ENCODE results near the gene PRR36. TPM values are rescaled to one million over a fixed set of nuclear protein-coding genes. Genes with fewer than 3 reads are reported as not detected.
"Not testable (repeated sequence)": the region's sequence is repeated elsewhere in the genome, so short reads cannot be mapped to it uniquely, and the experiment has no call there.

PRR36 gene
- total RNA-seq, 2 experiments from 2014 or later = 0.06 to 0.17 TPM

DNA sequence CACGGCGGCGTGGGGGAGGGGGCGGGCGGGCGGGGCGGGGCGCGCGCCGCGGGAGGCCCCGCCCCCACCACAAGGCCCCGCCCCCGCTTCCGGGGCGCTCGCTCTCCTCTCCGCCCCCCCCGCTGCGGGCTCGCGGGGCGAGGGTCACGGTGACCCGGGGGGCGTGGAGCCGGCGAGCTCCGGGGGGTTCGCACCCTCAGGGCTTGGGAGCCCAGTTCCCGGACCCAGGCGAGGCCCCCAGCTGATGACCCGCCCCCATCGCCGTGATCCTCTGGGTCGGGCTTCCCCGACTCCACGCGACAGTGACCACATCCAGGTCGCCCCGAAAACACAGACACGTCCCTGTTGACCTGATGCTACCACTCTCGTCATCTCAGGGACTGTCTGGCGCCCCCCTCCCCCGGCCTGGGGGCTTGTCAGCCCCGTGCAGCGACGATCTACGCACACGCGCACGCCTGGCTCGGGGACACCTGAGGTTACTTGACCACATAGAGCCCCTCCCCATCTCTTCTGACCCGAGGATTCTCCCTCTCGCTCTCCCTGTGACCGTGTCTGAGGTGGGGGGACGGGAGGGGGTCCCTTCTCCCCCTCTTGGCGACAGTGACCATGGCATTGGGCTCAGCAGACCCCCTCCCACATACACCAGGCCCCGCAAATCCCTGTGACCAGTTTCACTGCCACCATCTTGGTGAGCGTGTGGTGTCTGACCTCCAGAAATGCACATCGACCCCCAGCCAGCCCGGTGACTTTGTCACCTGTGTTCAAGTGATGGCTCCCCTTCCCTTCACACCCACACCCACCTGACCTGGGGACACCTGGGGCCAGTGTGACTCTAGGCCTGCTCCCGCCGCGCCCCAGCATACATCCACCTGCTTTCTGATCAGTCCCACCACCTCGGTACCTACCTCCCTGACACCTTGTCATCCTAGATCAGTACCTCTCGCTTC lies 30.2 kb upstream of the PRR36 start:
- POLR2A ChIA-PET = interaction anchor here (1.5 kb wide), 1 partner anchor 16 kb away, joined by 11 read pairs; the partner anchor contains the start of gene SNAPC2
- CTCF ChIA-PET = interaction anchor here (0.7 to 1.5 kb wide), 7 partner anchors 13 to 224 kb away, joined by 3 to 24 read pairs (median 4); partner anchors contain the start of genes SNAPC2, TIMM44 and TRAPPC5

DNA sequence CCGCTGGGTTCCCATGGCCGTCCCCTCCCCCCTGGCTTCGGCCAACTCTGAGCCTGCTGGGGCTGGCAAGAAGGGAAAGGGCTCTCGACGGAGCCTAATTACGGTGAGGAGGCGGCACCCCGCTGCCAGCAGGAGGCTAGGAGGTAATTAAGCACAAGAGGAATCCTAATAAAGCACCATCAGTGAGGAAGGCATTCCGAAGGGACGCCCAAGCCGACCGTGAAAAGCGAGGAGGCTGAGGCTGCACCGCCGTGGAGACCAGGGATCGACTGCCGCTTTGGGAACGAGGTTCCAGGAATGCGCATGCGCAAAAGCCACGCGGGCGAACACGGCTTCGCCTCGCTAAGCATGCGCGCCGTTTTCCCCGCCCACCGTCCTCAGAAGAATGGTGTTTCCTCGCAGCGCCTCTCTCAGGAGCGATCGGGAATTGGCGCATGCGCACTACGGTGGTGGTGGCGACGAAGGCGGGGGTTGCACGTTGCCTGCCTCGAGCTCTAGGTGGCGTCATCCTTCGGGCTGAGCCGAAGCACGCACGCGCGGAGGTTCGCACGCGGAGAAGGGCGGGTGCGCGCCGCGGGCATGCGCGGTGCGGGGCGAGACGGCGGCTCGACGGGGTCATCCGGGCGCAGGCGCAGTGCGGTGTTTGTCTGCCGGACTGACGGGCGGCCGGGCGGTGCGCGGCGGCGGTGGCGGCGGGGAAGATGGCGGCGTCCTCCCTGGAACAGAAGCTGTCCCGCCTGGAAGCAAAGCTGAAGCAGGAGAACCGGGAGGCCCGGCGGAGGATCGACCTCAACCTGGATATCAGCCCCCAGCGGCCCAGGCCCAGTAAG lies 29.3 kb upstream of the PRR36 start, which contains the start of gene MAP2K7:
Gene MAP2K7 (plus strand): TSS at position 634 of the 830 bp plus-strand sequence. CDS start 68 bp downstream, at position 702.
- CTCF ChIA-PET = interaction anchor here (0.7 to 1.5 kb wide), 8 partner anchors 9 to 223 kb away, joined by 3 to 24 read pairs (median 4); partner anchors contain the start of genes SNAPC2, TIMM44 and TRAPPC5
- POLR2A ChIA-PET = interaction anchor here (0.5 to 1.5 kb wide), 3 partner anchors 17 to 1597 kb away, joined by 3 to 11 read pairs (median 3); partner anchors contain the start of gene SNAPC2

DNA sequence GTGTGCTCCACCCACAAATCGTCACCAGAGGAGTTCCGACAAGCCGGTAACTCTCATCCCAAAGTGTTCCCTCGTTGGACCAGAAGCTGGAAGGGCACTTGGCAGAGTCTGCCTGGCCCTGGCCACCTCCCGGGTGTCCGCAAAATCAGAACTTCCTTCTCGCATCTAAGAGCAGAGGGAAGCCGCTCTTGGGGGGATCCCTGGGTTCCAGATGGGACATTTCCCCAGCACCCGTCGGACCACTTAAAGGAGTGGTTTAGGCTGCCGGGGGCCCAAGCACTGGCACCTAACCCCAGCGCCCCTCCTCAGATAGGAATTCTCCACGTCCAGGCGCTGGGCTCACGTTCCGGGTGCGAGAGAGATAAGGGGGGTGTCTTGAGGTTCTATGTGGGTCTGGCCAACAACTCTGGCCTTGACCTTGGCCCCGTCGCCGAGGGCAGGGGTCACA lies 28.6 kb upstream of the PRR36 start:
- ChIA-PET CTCF (interaction anchor here (1.0 to 1.6 kb wide), 6 partner anchors 9 to 222 kb away, joined by 3 to 24 read pairs (median 5); partner anchors contain the start of genes SNAPC2, TIMM44 and TRAPPC5), POLR2A (interaction anchor here (0.5 to 1.5 kb wide), 2 partner anchors 18 to 1598 kb away, joined by 3 to 11 read pairs; partner anchors contain the start of gene SNAPC2)

DNA sequence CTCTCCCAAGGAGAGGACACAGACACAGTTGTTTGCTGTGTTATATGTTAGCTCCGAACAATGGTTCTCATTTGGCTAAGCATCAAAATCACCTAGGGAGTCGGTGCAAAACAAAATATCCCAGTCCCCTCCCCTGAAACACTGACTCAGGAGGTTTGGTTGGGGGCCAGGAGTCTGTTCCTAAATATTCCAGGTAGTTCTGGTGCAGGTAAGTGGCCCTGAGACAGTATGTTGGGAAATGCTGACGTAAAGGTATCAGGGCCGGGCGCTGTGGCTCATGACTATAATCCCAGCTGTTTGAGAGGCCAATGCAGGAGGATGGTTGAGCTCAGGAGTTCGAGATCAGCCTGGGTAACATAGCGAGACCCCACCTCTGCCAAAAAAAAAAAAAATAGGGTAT lies 27.1 kb upstream of the PRR36 start:
- CTCF ChIA-PET = interaction anchor here (1.3 to 1.6 kb wide), 2 partner anchors 32 to 43 kb away, joined by 5 to 6 read pairs; no protein-coding TSS in a partner anchor
- POLR2A ChIA-PET = no interaction called here

DNA sequence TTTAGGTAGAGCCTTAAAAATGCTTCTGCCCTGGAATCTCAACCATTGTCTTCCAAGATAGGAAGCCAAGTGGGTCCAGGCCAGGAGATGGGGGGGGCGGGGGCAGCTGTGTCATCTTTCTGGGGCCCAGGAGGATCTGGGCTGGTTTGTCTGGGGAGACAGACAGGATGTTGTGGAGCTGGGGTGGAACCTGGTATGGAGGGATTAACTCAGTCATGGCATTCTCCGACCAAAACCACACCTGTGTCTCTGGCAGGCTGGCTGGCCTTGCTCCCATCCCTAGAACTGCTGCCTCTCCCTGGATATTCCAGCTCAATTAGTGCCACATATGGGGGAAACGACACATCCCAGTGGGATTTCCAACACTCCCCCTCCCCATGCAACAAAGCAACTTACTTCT lies 26.7 kb upstream of the PRR36 start:
- ChIA-PET POLR2A (no interaction called here), CTCF (interaction anchor here (1.3 to 1.6 kb wide), 2 partner anchors 32 to 44 kb away, joined by 5 to 6 read pairs; no protein-coding TSS in a partner anchor)

DNA sequence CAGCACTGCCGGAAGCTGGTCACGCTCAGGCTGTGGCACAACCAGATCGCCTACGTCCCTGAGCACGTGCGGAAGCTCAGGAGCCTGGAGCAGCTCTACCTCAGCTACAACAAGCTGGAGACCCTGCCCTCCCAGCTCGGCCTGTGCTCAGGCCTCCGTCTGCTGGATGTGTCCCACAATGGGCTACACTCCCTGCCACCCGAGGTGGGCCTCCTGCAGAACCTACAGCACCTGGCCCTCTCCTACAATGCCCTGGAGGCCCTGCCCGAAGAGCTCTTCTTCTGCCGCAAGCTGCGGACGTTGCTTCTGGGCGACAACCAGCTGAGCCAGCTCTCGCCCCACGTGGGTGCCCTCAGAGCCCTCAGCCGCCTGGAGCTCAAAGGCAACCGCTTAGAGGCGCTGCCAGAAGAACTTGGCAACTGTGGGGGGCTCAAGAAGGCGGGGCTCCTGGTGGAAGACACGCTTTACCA lies 26.2 kb upstream of the PRR36 start:
- POLR2A ChIA-PET = interaction anchor here (0.5 kb wide), 1 partner anchor 294 kb away, joined by 3 read pairs; no protein-coding TSS in a partner anchor
- CTCF ChIA-PET = interaction anchor here (1.3 kb wide), 1 partner anchor 31 kb away, joined by 5 read pairs; no protein-coding TSS in a partner anchor

DNA sequence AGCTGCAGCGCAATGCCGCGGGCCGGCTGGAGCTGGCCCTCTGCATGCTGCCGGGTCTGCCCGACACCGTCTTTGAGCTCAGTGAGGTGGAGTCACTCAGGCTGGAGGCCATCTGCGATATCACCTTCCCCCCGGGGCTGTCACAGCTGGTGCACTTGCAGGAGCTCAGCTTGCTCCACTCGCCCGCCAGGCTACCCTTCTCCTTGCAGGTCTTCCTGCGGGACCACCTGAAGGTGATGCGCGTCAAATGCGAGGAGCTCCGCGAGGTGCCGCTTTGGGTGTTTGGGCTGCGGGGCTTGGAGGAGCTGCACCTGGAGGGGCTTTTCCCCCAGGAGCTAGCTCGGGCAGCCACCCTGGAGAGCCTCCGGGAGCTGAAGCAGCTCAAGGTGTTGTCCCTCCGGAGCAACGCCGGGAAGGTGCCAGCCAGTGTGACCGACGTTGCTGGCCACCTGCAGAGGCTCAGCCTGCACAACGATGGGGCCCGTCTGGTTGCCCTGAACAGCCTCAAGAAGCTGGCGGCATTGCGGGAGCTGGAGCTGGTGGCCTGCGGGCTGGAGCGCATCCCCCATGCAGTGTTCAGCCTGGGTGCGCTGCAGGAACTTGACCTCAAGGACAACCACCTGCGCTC lies 25.7 kb upstream of the PRR36 start:
- ChIA-PET POLR2A (interaction anchor here (0.5 kb wide), 1 partner anchor 295 kb away, joined by 3 read pairs; no protein-coding TSS in a partner anchor), CTCF (interaction anchor here (1.3 kb wide), 1 partner anchor 31 kb away, joined by 5 read pairs; no protein-coding TSS in a partner anchor)

DNA sequence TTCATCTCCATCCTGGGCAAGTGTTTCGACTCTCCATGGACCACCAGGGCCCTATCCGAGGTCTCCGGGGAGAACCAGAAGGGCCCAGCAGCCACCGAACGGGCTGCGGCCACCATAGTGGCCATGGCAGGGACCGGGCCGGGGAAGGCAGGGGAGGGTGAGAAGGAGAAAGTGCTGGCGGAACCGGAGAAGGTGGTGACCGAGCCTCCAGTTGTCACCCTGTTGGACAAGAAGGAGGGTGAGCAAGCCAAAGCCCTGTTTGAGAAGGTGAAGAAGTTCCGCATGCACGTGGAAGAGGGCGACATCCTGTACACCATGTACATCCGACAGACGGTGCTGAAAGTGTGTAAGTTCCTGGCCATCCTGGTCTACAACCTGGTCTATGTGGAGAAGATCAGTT lies 24.8 kb upstream of the PRR36 start:
- CTCF ChIA-PET = interaction anchor here (0.9 kb wide), 1 partner anchor 99 kb away, joined by 4 read pairs; no protein-coding TSS in a partner anchor
- POLR2A ChIA-PET = no interaction called here

DNA sequence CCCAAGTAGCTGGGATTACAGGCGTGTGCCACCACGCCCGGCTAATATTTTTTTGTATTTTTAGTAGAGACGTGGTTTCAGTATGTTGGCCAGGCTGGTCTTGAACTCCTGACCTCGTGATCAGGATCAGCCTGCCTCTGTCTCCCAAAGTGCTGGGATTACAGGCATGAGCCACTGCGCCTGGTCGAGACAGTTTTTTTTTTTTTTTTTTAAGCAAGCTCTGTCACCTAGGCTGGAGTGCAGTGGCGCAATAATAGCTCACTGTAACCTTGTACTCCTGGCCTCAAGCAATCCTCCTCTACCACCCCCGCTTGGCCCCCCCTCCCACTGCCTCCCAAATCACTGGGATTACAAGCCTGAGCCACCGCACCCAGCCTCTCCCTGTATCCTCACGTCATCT lies 23.1 kb upstream of the PRR36 start:
- CTCF ChIA-PET = no interaction called here
- POLR2A ChIA-PET = interaction anchor here (0.6 kb wide), 1 partner anchor 66 kb away, joined by 5 read pairs; no protein-coding TSS in a partner anchor

DNA sequence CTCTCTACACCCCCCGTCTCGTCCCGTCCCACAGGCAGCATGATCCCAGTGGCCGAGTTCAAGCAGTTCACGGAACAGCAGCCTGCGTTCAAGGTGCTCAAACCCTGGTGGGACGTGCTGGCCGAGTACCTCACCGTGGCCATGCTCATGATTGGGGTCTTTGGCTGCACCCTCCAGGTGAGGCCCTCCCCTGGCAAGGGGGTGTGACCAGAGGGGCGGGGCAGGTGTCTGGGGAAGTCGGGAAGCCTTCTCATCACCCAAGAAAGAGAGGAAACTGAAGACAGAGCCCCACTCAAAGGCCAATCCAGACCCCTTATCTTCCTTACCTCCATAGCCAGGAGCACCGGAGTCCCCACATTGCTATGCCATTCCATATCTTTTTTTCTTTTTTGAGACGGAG lies 21.4 kb upstream of the PRR36 start:
- POLR2A ChIA-PET = no interaction called here
- CTCF ChIA-PET = no interaction called here

DNA sequence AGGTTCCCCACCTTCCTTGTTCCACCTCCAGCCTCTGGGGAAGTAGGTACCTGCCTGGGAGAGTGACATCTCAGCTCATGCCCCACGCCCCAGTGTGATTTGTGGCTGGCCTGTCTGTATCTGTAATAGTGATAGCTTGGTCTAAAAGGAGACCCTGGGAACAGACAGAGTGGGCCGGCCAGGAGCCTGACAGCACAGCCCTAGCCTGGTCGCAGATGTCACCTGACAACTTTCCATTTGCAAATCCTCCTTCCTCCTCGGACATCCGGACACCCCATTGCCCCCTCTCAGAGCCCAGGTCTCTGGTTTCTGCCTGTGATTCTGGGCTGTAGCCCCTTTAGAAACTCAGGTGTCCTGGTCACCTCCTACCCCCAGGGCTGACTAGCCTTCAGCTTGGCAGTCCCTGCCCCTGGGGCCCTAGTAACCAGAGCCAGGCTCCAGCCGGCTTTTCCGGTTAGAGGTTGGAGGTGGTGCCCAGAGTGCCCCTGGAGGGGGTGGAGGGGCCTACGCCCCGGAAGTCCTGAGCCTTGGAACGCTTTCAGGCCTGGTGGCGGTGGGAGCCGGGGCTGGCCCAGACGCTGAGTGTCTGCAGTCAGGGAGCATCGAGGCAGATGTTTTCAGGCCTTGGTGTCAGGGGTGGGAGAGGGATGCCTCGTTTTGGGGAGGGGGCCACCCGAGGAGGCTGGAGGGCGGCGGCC lies 20.6 kb upstream of the PRR36 start:
- POLR2A ChIA-PET = no interaction called here
- CTCF ChIA-PET = no interaction called here

DNA sequence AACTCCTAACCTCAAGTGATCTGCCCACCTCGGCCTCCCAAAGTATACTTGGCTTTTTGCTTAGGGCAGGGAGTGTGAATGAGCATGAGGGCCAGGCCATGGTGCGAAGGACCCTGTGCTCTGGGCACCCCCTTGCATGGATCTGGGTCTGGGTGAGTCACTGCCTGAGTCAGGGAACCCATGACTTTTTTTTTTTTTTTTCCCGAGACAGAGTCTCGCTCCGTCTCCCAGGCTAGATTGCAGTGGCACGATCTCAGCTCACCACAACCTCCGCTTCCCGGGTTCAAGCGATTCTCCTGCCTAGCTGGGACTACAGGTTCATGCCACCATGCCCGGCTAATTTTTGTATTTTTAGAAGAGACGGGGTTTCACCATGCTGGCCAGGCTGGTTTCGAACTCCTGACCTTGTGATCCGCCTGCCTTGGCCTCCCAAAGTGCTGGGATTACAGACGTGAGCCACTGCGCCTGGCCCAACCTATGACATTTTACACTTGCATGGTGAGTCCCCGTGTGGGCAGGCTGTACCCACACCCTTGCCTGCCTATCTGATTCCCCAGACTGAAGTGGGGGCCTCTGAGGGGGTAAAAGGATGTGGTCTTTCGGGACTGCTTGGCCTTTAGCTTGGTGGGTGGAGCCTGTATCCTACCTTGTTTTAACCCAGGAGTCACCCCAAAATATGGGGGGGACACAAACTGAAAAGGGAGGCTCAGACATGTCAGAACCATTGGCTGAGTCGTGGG lies 19.3 kb upstream of the PRR36 start:
- CTCF ChIA-PET = not testable (repeated sequence)

DNA sequence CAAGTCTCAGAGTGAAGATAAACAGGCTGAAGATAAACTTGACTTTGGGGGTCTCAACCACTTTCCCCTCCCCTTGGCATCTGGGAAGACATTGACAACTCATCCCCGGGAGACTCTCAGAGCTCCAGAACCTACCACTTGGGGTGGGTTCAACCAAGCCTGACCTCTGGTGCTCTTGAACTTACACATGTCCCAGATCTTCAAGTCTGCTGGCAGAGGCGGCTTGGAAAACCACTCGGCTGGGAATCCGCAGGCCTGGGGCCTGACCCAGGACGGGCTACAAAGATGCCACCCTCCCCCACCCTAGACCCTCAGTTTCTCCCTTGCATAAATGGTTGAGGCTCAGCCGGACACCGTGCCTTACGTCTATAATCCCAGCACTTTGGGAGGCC lies 14.6 kb upstream of the PRR36 start:
- POLR2A ChIA-PET = no interaction called here
- CTCF ChIA-PET = no interaction called here

More for the DNA sequence above, 19.3 kb upstream of the PRR36 start:
- POLR2A ChIA-PET = not testable (repeated sequence)

DNA sequence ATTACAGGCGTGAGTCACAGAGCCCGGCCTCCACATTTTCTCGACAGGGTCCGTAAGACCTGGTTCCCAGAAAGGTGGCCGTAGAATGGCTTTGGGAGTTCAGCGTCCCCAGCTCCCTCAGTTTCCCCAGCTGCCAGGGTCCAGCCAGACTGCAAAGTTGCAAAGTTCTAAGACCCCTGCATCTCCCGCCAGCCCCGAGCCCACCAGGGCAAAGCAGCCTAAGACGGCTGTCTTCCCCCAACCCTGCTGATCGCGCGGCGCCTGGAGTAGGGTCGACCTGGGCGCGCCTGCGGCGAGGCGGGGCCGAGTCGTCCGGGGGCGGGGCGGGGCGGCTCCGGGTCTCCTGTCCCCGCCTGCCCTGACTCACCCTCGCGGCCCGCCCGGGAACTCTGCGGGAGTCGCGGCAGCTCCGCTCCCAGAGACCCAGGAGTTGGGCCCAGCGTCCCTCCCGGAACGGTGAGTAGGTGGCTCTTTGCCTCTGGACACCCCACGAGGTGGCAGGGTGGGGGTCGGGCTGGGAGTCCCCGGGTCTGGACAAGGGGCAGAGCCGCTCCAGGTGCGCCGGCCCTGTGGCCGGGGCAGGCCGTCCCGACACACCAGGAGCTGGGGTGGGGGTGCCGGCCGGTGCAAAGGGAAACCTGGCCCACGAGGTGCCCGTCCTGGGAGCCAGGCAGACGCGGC lies 14.1 kb upstream of the PRR36 start, which contains the start of gene LRRC8E:
Gene LRRC8E (plus strand): TSS at position 366 of the 681 bp plus-strand sequence. CDS start 7,094 bp downstream, outside the sequence.
- ChIA-PET POLR2A (no interaction called here), CTCF (interaction anchor here (0.9 kb wide), 1 partner anchor 19 kb away, joined by 3 read pairs; no protein-coding TSS in a partner anchor)

DNA sequence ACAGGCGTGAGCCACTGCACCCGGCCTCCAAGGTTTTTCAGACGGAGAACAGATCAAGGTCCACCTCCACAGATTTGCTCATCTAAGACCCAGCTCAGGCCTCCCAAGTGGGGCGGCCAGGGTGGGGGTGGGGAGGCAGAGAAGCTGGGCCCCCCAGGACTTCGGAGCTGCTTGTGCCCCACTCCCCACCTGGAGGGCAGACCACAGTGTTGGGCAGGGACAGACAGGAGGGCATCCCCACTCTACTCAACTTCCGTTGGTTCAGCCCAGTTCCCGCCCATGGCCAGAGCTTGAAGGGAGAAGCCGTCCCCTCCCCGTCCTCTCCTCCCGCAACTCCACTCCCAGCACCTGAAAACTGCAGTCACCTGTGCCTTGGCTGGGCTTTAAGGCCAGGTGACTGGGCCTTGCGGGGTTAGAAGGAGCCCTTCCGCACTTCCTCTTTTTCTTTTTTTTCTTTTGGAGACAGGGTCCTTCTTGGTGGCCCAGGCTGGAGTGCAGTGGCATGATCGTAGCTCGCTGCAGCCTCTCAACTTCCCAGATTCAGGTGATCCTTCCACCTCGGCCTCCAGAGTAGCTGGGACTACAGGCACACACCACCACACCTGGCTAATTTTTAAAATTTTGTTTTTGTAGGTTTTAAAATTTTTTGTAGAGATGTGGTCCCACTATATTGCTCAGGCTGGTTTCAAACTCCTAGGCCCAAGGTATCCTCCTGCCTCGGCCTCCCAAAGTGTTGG lies 13.4 kb upstream of the PRR36 start:
- ChIA-PET POLR2A (no interaction called here), CTCF (interaction anchor here (0.7 to 0.9 kb wide), 2 partner anchors 18 to 29 kb away, joined by 3 read pairs; no protein-coding TSS in a partner anchor)

DNA sequence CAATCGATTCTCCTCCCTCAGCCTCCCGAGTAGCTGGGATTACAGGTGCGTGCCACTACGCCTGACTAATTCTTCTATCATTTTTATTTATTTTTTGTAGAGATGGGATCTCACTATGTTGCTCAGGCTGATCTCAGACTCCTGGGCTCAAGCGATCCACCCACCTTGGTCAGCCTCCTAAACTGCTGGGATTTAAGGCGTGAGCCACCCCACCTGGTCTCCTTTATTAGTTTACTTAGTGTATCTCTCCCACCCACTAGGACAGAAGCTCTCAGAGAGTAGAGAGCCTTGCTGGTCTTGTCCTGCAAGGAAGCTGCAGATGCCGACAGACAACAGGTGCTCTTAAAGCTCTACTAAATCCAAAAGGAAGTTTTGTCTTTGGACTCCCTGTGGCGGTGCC lies 11.6 kb upstream of the PRR36 start:
- POLR2A ChIA-PET = no interaction called here

More for the DNA sequence above, 11.6 kb upstream of the PRR36 start:
- CTCF ChIA-PET = interaction anchor here (0.7 kb wide), 1 partner anchor 317 kb away, joined by 3 read pairs; no protein-coding TSS in a partner anchor

Data from activated CD8-positive, alpha-beta memory T cell treated with anti-CD3 and anti-CD28 coated beads for 36 hours (primary cell).